GM12878 (cell line): ENCODE data around the gene NT5DC3. TPM values are rescaled to one million over a fixed set of nuclear protein-coding genes. Genes with fewer than 3 reads are reported as not detected.

Source experiments
- ATAC-seq: fragments of 200-7000 bp; cut with Tn5 transposase; 3 replicates; pipeline ENCODE4 v1.9.1; 2020; ENCODE audit warnings: mild to moderate bottlenecking, moderate library complexity
- BruUV-seq: library from RNA; stranded (reverse); fragments of 400-500 nt; replicated peaks from 2 replicates; lab custom pipeline; 2021; lab: Mats Ljungman, UMichigan
- CTCF ChIA-PET: fragments of 300-600 bp; sonication (Branson Sonifier 250); formaldehyde crosslinking; extraction: SDS; loops from one replicate; lab custom pipeline; 2021; ENCODE audit warnings: inconsistent platforms; lab: Yijun Ruan, JAX
- POLR2A ChIA-PET: fragments of 350-600 bp; formaldehyde crosslinking; extraction: SDS; loops from one replicate; lab custom pipeline; 2021; ENCODE audit warnings: inconsistent platforms; lab: Charles Lee
- RAD21 ChIA-PET: fragments of 300-600 bp; sonication (Branson Sonifier 250); formaldehyde crosslinking; loops from one replicate; lab custom pipeline; 2023; ENCODE audit warnings: antibody characterized with exemption; ENCODE audit not compliant: unreplicated experiment; lab: Charles Lee
- SMC1A ChIA-PET: fragments of 300-600 bp; sonication (Branson Sonifier 250); formaldehyde crosslinking; loops from one replicate; lab custom pipeline; 2023; ENCODE audit not compliant: unreplicated experiment, uncharacterized antibody; lab: Charles Lee
- DNase-seq: peaks from one replicate; pipeline ENCODE4 v3.0.0-alpha.2; 2011; ENCODE audit warnings: low read depth, low spot score
- FAIRE-seq: peaks from 3 replicates; lab custom pipeline; 2011; peaks lifted over from hg19 to GRCh38; lab: Jason Lieb, UNC
- H2AFZ ChIP-seq: 2 replicates; pipeline ENCODE4 v1.6.0; 2011; ENCODE audit warnings: low read depth, low read length, control low read depth; ENCODE audit not compliant: control insufficient read depth
- H3K27ac ChIP-seq: 2 replicates; pipeline ENCODE4 v1.5.1; 2011; ENCODE audit warnings: control low read depth; ENCODE audit not compliant: control insufficient read depth, insufficient read depth
- H3K27me3 ChIP-seq, 2 experiments: replicated peaks in 1 of 2; 2 replicates each; pipeline versions ENCODE4 v1.6.0 to v1.6.1; 2011; ENCODE audit warnings: low read length in 1 of 2; ENCODE audit not compliant: control insufficient read depth in 2 of 2, insufficient read depth in 2 of 2
- H3K36me3 ChIP-seq, 2 experiments: 2 replicates each; pipeline ENCODE4 v1.5.1; 2011; ENCODE audit warnings: low read length in 1 of 2; ENCODE audit not compliant: control insufficient read depth in 2 of 2, insufficient read depth in 2 of 2
- H3K4me1 ChIP-seq: 2 replicates; pipeline ENCODE4 v1.6.1; 2011; ENCODE audit warnings: mild to moderate bottlenecking, low read length, moderate library complexity, mixed read lengths; ENCODE audit not compliant: control insufficient read depth, insufficient read depth
- H3K4me2 ChIP-seq: 2 replicates; pipeline ENCODE4 v1.6.0; 2011; ENCODE audit warnings: control low read depth; ENCODE audit not compliant: control insufficient read depth, insufficient read depth
- H3K4me3 ChIP-seq: fragments of 200-600 bp; sonication (generic); 2 replicates; pipeline ENCODE4 v1.5.1; 2016
- H3K79me2 ChIP-seq: 2 replicates; pipeline ENCODE4 v1.6.0; 2011; ENCODE audit warnings: low read length; ENCODE audit not compliant: control insufficient read depth, insufficient read depth
- H3K9ac ChIP-seq: 2 replicates; pipeline ENCODE4 v1.8.0; 2011; ENCODE audit warnings: low read length, control low read depth, mixed read lengths; ENCODE audit not compliant: control insufficient read depth, insufficient read depth
- H3K9me3 ChIP-seq: replicated peaks from 3 replicates; pipeline ENCODE4 v1.5.1; 2011; ENCODE audit warnings: mild to moderate bottlenecking, low read length; ENCODE audit not compliant: control insufficient read depth, insufficient read depth
- H4K20me1 ChIP-seq: 2 replicates; pipeline ENCODE4 v1.6.0; 2011; ENCODE audit not compliant: control insufficient read depth, insufficient read depth
- CBFB ChIP-seq: IDR thresholded peaks from 2 replicates; pipeline ENCODE4 v1.6.1; 2016; ENCODE audit warnings: antibody characterized with exemption, low read depth
- EED ChIP-seq: sonication (generic); IDR thresholded peaks from 2 replicates; pipeline ENCODE4 v1.6.1; 2016; ENCODE audit warnings: antibody characterized with exemption, low read depth
- IKZF1 ChIP-seq: fragments of 450-650 bp; conservative IDR thresholded peaks from 2 replicates; pipeline ENCODE4 v1.6.1; 2017; ENCODE audit warnings: antibody characterized with exemption, mild to moderate bottlenecking
- IRF5 ChIP-seq: fragments of 450-650 bp; IDR thresholded peaks from 2 replicates; pipeline ENCODE4 v1.6.1; 2017; ENCODE audit warnings: borderline replicate concordance
- MEF2A ChIP-seq: IDR thresholded peaks from 2 replicates; pipeline ENCODE4 v1.6.1; 2011; ENCODE audit warnings: low read depth, mild to moderate bottlenecking, low read length, moderate library complexity; ENCODE audit not compliant: insufficient read depth
- NFIC ChIP-seq: IDR thresholded peaks from 2 replicates; pipeline ENCODE4 v1.6.1; 2012; ENCODE audit warnings: low read depth, mild to moderate bottlenecking, inconsistent platforms, low read length, moderate library complexity
- RUNX3 ChIP-seq: IDR thresholded peaks from 2 replicates; pipeline ENCODE4 v1.6.1; 2012; ENCODE audit warnings: low read length, inconsistent platforms
- WGBS: methylation state at CpG from one replicate; pipeline ENCODE4 v1.1.6; 2016; ENCODE audit warnings: low lambda C conversion rate; ENCODE audit not compliant: insufficient replicate concordance, insufficient coverage; ENCODE audit errors: missing lambda C conversion rate; 5-methylcytosine and 5-hydroxymethylcytosine counted together
- in situ Hi-C: fragments of 300-500 bp; cut with MboI; formaldehyde crosslinking; loops from 9 replicates; pipeline ENCODE4 v1.14.3; 2018; ENCODE audit warnings: mixed read lengths
- intact Hi-C: fragments of 100-400 bp; cut with micrococcal nuclease; formaldehyde crosslinking; loops from one replicate; pipeline ENCODE4 v1.14.2; 2022; ENCODE audit not compliant: unreplicated experiment
- polyA plus RNA-seq, 11 experiments: library from polyadenylated mRNA; depleted of rRNA in 4 of 11; unstranded in 6 of 11; stranded (reverse) in 5 of 11; fragments of >200 nt; fragmentation: Nextera tagmentation in 4 of 11; fragmentation: Illumina TruSeq in 1 of 11; extraction: Ambion mirVana in 4 of 11; extraction: Trizol in 1 of 11; gene quantifications; 1 replicate in 1 of 11; 2 replicates in 10 of 11; pipeline versions ENCODE4 v1.2.1 to v1.2.3, GENCODE V29; 2011 to 2016; ENCODE audit warnings: inconsistent platforms in 2 of 11, missing spikeins in 2 of 11, low read depth in 1 of 11
- total RNA-seq, 4 experiments: library from RNA; depleted of rRNA in 3 of 4; stranded (reverse); fragments of >200 nt in 3 of 4; fragmentation: Illumina TruSeq in 1 of 4; extraction: Trizol in 1 of 4; gene quantifications; 2 replicates each; pipeline versions ENCODE4 v1.2.1 to v1.2.3, GENCODE V29; 2013 to 2021

Gene NT5DC3
- total and polyA plus RNA-seq, 10 of the 15 experiments (the other 5 are each of a cell fraction or from before 2014, with no cell fraction given): 2.0 to 12.4 (median 5.9) TPM

DNA sequence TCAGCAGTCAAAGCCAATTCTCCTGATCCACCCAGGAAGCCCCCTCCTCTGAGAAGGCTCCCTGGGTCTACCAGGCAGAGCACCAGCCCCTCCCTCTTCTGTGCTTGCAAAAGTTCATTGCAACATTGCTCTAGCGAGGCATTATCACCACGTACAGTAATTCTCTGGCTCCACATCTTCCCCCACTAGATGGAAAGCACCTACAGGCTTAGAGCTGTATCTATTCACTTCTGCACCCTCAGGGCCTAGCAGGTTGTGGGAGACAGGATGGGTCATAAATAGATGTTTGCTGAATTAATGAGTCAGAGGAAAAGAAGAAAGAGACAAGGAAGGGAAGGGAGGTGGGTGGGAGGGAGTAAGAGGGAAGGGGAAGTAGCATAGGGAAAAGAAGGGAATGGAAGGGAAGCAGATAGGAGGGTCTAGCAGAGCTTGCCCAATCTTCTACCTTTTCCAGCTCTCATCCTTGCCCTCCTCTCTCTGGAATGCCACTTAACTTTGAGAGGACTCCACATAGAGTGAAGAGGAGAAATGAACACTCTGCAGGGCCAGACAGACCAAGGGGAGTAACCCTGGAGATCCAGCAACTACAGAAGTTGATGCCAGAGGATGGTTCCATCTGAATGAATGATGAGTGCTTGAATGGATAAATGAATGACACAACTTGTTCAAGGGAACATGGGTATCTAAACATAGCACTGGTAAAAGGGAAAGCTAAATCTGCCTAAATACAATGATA, 42.0 kb upstream of the NT5DC3 start:
- CTCF ChIA-PET: interaction anchor here (0.5 to 10.6 kb wide), 17 partner anchors 11 to 317 kb away, joined by 3 to 239 read pairs (median 9); partner anchors contain the start of gene NFYB
- Histone ChIP-seq H3K27me3 (no peaks in the 10 kb centered on the region), H3K27ac (peak overlapping the region; percentile 57), H3K36me3 (no peaks in the 10 kb centered on the region)
- BruUV-seq: no TSS peak
- ATAC-seq: peak; percentile 62
- 0 out of 2 replicates have a peak, but pooled peaks have one; percentile 37 for TF ChIP-seq MEF2A
- 0 out of 2 replicates have a peak, but pooled peaks have one; percentile 17 for TF ChIP-seq RUNX3
- TF ChIP-seq IRF5: no peak
- TF ChIP-seq CBFB: no peak
- TF ChIP-seq NFIC: peak; percentile 37; the same call in 1 of the 2 replicates
- TF ChIP-seq IKZF1: peak; percentile 49; the same call in 1 of the 2 replicates
- TF ChIP-seq EED: peak; percentile 41; the same call in 1 of the 2 replicates
- TF ChIP-seq, all 136 proteins: peak for 5
- Histone ChIP-seq H3K4me2 (no peak overlapping the region), H3K9me3 (no peaks in the 10 kb centered on the region), H3K4me1 (peaks cover 34% of the 10 kb centered on the region), H2AFZ (peak overlapping the region; percentile 5), H4K20me1 (no peaks in the 10 kb centered on the region), H3K4me3 (no peak overlapping the region), H3K79me2 (no peaks in the 10 kb centered on the region), H3K9ac (no peak overlapping the region)
- DNase-seq (no peak), FAIRE-seq (no peak)
- in situ Hi-C loops: loop anchor here (5.0 kb wide), 1 partner anchor 224 kb away; no protein-coding TSS in a partner anchor
- ChIA-PET POLR2A (interaction anchor here (0.6 to 5.8 kb wide), 6 partner anchors 25 to 219 kb away, joined by 3 to 73 read pairs (median 4); partner anchors contain the start of genes HCFC2 and HSP90B1), SMC1A (interaction anchor here (0.6 to 7.3 kb wide), 14 partner anchors 17 to 239 kb away, joined by 3 to 125 read pairs (median 5); partner anchors contain the start of gene HSP90B1), RAD21 (interaction anchor here (0.5 to 7.0 kb wide), 10 partner anchors 18 to 405 kb away, joined by 3 to 121 read pairs (median 6); partner anchors contain the start of genes HSP90B1 and TDG)
- WGBS: 0% methylated on average over 2 of the region's 2 CpGs
- intact Hi-C loops: loop anchor here (5.0 to 10.0 kb wide), 2 partner anchors 84 to 472 kb away; partner anchors contain the start of gene TDG
